ENCODE results near the gene PLCD4.

The PLCD4 gene

GRCh38 chr2:218671097-218671653 lies 63.5 kb downstream of the PLCD4 start:
- DNase-seq: no peak

GRCh38 chr2:218671654-218672566 lies 64.2 kb downstream of the PLCD4 start, which contains the start of the genes RNF25 and STK36:
Gene RNF25, minus strand, starts transcription at chr2:218672002. Its CDS starts 32 bp downstream, at chr2:218671970.
Gene STK36, plus strand, starts transcription at chr2:218672086. Its CDS starts 744 bp downstream, at chr2:218672830.
- DNase-seq: peak; percentile 5 to 89 (median 79)

DNA sequence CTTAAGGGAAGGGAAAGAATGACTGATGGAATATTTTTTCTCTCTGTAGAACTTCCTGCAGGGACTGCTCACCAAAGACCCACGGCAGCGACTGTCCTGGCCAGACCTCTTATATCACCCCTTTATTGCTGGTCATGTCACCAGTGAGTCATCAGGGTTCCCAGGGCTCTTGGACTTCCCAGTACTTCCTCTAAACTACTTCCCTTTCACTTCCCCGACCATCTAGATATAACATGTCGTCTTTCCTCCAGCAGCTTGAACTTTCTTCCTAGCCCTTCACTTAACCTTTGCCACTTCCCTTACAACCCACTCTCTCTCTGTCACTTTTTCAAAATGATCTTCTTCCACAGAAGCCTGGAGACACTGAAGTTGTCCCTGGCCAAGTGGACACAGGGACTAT lies 71.4 kb downstream of the PLCD4 start:
- no peak for DNase-seq

DNA sequence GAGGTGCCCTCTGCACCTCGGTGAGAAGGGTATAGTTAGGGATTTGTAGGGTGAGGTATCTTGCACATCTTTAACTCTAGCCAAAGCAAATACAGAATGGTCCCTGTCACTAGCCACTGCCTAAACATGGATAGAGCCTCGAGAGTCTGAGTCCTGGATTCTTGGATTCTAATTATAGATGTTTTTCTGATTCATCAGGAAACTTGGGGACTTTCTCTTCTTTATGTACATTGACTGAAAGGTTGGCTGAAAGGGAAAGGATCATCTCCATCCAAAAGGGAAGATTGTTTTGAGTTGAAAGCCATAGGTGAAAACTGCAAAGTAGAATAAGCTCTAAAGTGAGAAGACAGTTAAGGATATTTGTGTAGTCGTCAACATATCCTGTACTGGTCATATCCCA lies 72.4 kb downstream of the PLCD4 start:
- no peak for DNase-seq

Data from C1 segment of cervical spinal cord (tissue), 14 donors.